Spleen (tissue), 7 donors: ENCODE data around the gene SLC7A4.

Source experiments
- CTCF ChIP-seq, 11 experiments: fragments of 200-600 bp in 7 of 11; fragments of 450-650 bp in 4 of 11; sonication (generic) in 4 of 11; IDR thresholded peaks in 8 of 11; conservative IDR thresholded peaks in 3 of 11; 1 replicate in 7 of 11; 2 replicates in 4 of 11; pipeline versions ENCODE4 v1.4.0 to v1.8.0; 2016 to 2021; ENCODE audit warnings: antibody characterized with exemption in 11 of 11, inconsistent platforms in 4 of 11, mild to moderate bottlenecking in 1 of 11
- POLR2A ChIP-seq, 3 donors: fragments of 450-650 bp; IDR thresholded peaks; one replicate each; pipeline ENCODE4 v1.5.1; 2017; ENCODE audit warnings: antibody characterized with exemption in 3 of 3, mild to moderate bottlenecking in 1 of 3
- POLR2AphosphoS5 ChIP-seq, 3 donors: sonication (generic); formaldehyde crosslinking; IDR thresholded peaks; one replicate each; pipeline ENCODE4 v1.5.1; 2017; ENCODE audit warnings: antibody characterized with exemption in 3 of 3
- donor health status: DM: no; HTN: no; CAD: no; lungs with moderate emphysema.
- donor health status: DM: no; HTN: no; CAD: no.
- donor health status: DM: no; HTN: no; CAD: no.

GRCh38 chr22:21033895-21034294 lies 1.5 kb upstream of the SLC7A4 start:
- TF ChIP-seq CTCF (IDR thresholded peaks at IDR 0.05 in 8 of 11, conservative IDR thresholded peaks at IDR 0.05 in 3 of 11) (no peak), POLR2AphosphoS5 (IDR thresholded peaks at IDR 0.05) (no peak), POLR2A (IDR thresholded peaks at IDR 0.05) (no peak)
